Stimulated activated naive CD8-positive, alpha-beta T cell treated with anti-CD3 and anti-CD28 coated beads, Interleukin-15, Interleukin-2, amounts not matched to agents 100 ng/mL and 50 ng/mL, for 24 hours (primary cell): ENCODE data around the gene GPR85.
"Not testable (repeated sequence)": the region's sequence is repeated elsewhere in the genome, so short reads cannot be mapped to it uniquely, and the experiment has no call there.

Experiments used
- H3K27ac Mint-ChIP-seq: one replicate; pipeline ENCODE4 v1.8.0; 2021; ENCODE audit warnings: mild to moderate bottlenecking, mixed read lengths
- H3K27me3 Mint-ChIP-seq: one replicate; pipeline ENCODE4 v1.8.0; 2021; ENCODE audit warnings: mixed read lengths
- H3K36me3 Mint-ChIP-seq: one replicate; pipeline ENCODE4 v1.8.0; 2021; ENCODE audit warnings: low read depth, mixed read lengths
- H3K4me1 Mint-ChIP-seq: one replicate; pipeline ENCODE4 v1.8.0; 2021; ENCODE audit warnings: low read depth, mixed read lengths
- H3K4me3 Mint-ChIP-seq: one replicate; pipeline ENCODE4 v1.8.0; 2021; ENCODE audit warnings: mild to moderate bottlenecking, mixed read lengths
- H3K9me3 Mint-ChIP-seq: one replicate; pipeline ENCODE4 v1.8.0; 2021; ENCODE audit warnings: mixed read lengths

GPR85 gene

GRCh38 chr7:113086431-113086888 lies at the start of gene GPR85:
TSS of gene GPR85 (minus strand) at chr7:113086827. CDS start at chr7:113084721, 2,106 bp downstream.
- Mint-ChIP-seq H3K27ac (no peak within 1 kb of the TSS), H3K9me3 (no peaks in the 10 kb centered on the region), H3K27me3 (peaks cover 63% of the 10 kb centered on the region), H3K4me1 (peaks cover 9% of the 10 kb centered on the region), H3K36me3 (no peaks in the 10 kb centered on the region), H3K4me3 (peak within 1 kb of the TSS; percentile 58)

GRCh38 chr7:113134025-113134424 lies 47.4 kb upstream of the GPR85 start:
- no peaks in the 10 kb centered on the region for H3K9me3 Mint-ChIP-seq
- H3K4me1 Mint-ChIP-seq, result no peaks in the 10 kb centered on the region
- no peaks in the 10 kb centered on the region for H3K36me3 Mint-ChIP-seq
- H3K27me3 Mint-ChIP-seq, result peaks cover 8% of the 10 kb centered on the region
- no peak overlapping the region for H3K4me3 Mint-ChIP-seq
- no peak overlapping the region for H3K27ac Mint-ChIP-seq

GRCh38 chr7:113131367-113131766 lies 44.7 kb upstream of the GPR85 start:
- Mint-ChIP-seq H3K36me3 (no peaks in the 10 kb centered on the region), H3K27me3 (peaks cover 8% of the 10 kb centered on the region), H3K4me3 (no peak overlapping the region), H3K27ac (no peak overlapping the region), H3K4me1 (no peaks in the 10 kb centered on the region), H3K9me3 (no peaks in the 10 kb centered on the region)

- H3K27ac Mint-ChIP-seq, result no peak overlapping the region
- H3K9me3 Mint-ChIP-seq, result no peaks in the 10 kb centered on the region
- no peaks in the 10 kb centered on the region for H3K4me1 Mint-ChIP-seq
- H3K4me3 Mint-ChIP-seq, result no peak overlapping the region
- peaks cover 9% of the 10 kb centered on the region for H3K27me3 Mint-ChIP-seq
- no peaks in the 10 kb centered on the region for H3K36me3 Mint-ChIP-seq
These were observed 41.4 kb upstream of the GPR85 start for GRCh38 chr7:113128031-113128430.

- no peaks in the 10 kb centered on the region for H3K9me3 Mint-ChIP-seq
- H3K4me1 Mint-ChIP-seq, result peaks cover 9% of the 10 kb centered on the region
- H3K27ac Mint-ChIP-seq, result no peak overlapping the region
- H3K27me3 Mint-ChIP-seq, result peaks cover 9% of the 10 kb centered on the region
- no peak overlapping the region for H3K4me3 Mint-ChIP-seq
- no peaks in the 10 kb centered on the region for H3K36me3 Mint-ChIP-seq
These were observed 39.1 kb upstream of the GPR85 start for GRCh38 chr7:113125728-113126127.

- Mint-ChIP-seq H3K27ac (no peak overlapping the region), H3K4me3 (no peak overlapping the region), H3K36me3 (peaks cover under 1% of the 10 kb centered on the region), H3K4me1 (peaks cover 33% of the 10 kb centered on the region), H3K9me3 (no peaks in the 10 kb centered on the region), H3K27me3 (peaks cover 9% of the 10 kb centered on the region)
These were observed 36.1 kb upstream of the GPR85 start for GRCh38 chr7:113122744-113123143.

GRCh38 chr7:113120647-113121046 lies 34.0 kb upstream of the GPR85 start:
- Mint-ChIP-seq H3K27ac (no peak overlapping the region), H3K27me3 (peaks cover 9% of the 10 kb centered on the region), H3K4me1 (peaks cover 39% of the 10 kb centered on the region), H3K9me3 (no peaks in the 10 kb centered on the region), H3K36me3 (peaks cover 21% of the 10 kb centered on the region), H3K4me3 (no peak overlapping the region)

- peaks cover 3% of the 10 kb centered on the region for H3K27me3 Mint-ChIP-seq
- H3K9me3 Mint-ChIP-seq, result no peaks in the 10 kb centered on the region
- H3K36me3 Mint-ChIP-seq, result peaks cover 28% of the 10 kb centered on the region
- peak overlapping the region; percentile 92 for H3K4me3 Mint-ChIP-seq
- peak overlapping the region; percentile 40 for H3K27ac Mint-ChIP-seq
- peaks cover 45% of the 10 kb centered on the region for H3K4me1 Mint-ChIP-seq
These were observed 32.8 kb upstream of the GPR85 start for GRCh38 chr7:113119429-113119828.

GRCh38 chr7:113118074-113118959 lies 31.7 kb upstream of the GPR85 start, which contains the start of gene SMIM30:
TSS of gene SMIM30 (minus strand) at chr7:113118554. CDS start at chr7:113117578, 976 bp downstream.
- H3K4me1 Mint-ChIP-seq, result peaks cover 49% of the 10 kb centered on the region
- peak within 1 kb of the TSS; percentile 90 for H3K27ac Mint-ChIP-seq
- H3K9me3 Mint-ChIP-seq, result no peaks in the 10 kb centered on the region
- H3K27me3 Mint-ChIP-seq, result no peaks in the 10 kb centered on the region
- H3K4me3 Mint-ChIP-seq, result peak within 1 kb of the TSS; percentile 92
- H3K36me3 Mint-ChIP-seq, result peaks cover 36% of the 10 kb centered on the region

- Mint-ChIP-seq H3K4me3 (peak overlapping the region; percentile 92), H3K4me1 (peaks cover 45% of the 10 kb centered on the region), H3K27ac (peak overlapping the region; percentile 33), H3K36me3 (peaks cover 45% of the 10 kb centered on the region)
- H3K9me3 Mint-ChIP-seq, H3K27me3 Mint-ChIP-seq: not testable (repeated sequence)
These were observed 30.7 kb upstream of the GPR85 start for GRCh38 chr7:113117374-113117774.

- no peaks in the 10 kb centered on the region for H3K9me3 Mint-ChIP-seq
- peaks cover 45% of the 10 kb centered on the region for H3K36me3 Mint-ChIP-seq
These were observed 27.3 kb upstream of the GPR85 start for GRCh38 chr7:113113912-113114311.

GRCh38 chr7:113109718-113110117 lies 23.1 kb upstream of the GPR85 start:
- peaks cover 7% of the 10 kb centered on the region for H3K4me1 Mint-ChIP-seq
- no peaks in the 10 kb centered on the region for H3K9me3 Mint-ChIP-seq
- H3K27ac Mint-ChIP-seq, result no peak overlapping the region
- H3K4me3 Mint-ChIP-seq, result no peak overlapping the region
- peaks cover 19% of the 10 kb centered on the region for H3K36me3 Mint-ChIP-seq
- H3K27me3 Mint-ChIP-seq, result no peaks in the 10 kb centered on the region

More at GRCh38 chr7:113113912-113114311, 27.3 kb upstream of the GPR85 start:
- H3K4me3 Mint-ChIP-seq, result no peak overlapping the region
- no peak overlapping the region for H3K27ac Mint-ChIP-seq
- no peaks in the 10 kb centered on the region for H3K27me3 Mint-ChIP-seq
- H3K4me1 Mint-ChIP-seq, result peaks cover 25% of the 10 kb centered on the region

- no peaks in the 10 kb centered on the region for H3K36me3 Mint-ChIP-seq
- no peak overlapping the region for H3K27ac Mint-ChIP-seq
- no peaks in the 10 kb centered on the region for H3K9me3 Mint-ChIP-seq
- H3K27me3 Mint-ChIP-seq, result peaks cover 20% of the 10 kb centered on the region
- no peak overlapping the region for H3K4me3 Mint-ChIP-seq
- no peaks in the 10 kb centered on the region for H3K4me1 Mint-ChIP-seq
These were observed 13.5 kb upstream of the GPR85 start for GRCh38 chr7:113100121-113100603.

GRCh38 chr7:113099284-113099919 lies 12.8 kb upstream of the GPR85 start:
- H3K4me3 Mint-ChIP-seq, result no peak overlapping the region
- H3K36me3 Mint-ChIP-seq, result no peaks in the 10 kb centered on the region
- no peak overlapping the region for H3K27ac Mint-ChIP-seq
- H3K9me3 Mint-ChIP-seq, result no peaks in the 10 kb centered on the region
- H3K4me1 Mint-ChIP-seq, result no peaks in the 10 kb centered on the region
- peaks cover 23% of the 10 kb centered on the region for H3K27me3 Mint-ChIP-seq
